Left ventricle myocardium superior (tissue), 1 donor: ENCODE measurements around the gene TDRD12. TPM values are rescaled to one million over a fixed set of nuclear protein-coding genes. Genes with fewer than 3 reads are reported as not detected.
"Not testable (repeated sequence)": the region's sequence is repeated elsewhere in the genome, so short reads cannot be mapped to it uniquely, and the experiment has no call there.

Experiments used
- ATAC-seq: fragments of 200-7000 bp; cut with Tn5 transposase; one replicate; pipeline ENCODE4 v1.9.1; 2020; ENCODE audit warnings: mild to moderate bottlenecking, moderate library complexity
- DNase-seq: peaks from one replicate; pipeline ENCODE4 v3.0.0-alpha.2; 2020
- intact Hi-C: fragments of 100-400 bp; cut with micrococcal nuclease; formaldehyde crosslinking; loops from one replicate; pipeline ENCODE4 v1.11.0; 2022
- total RNA-seq: library from RNA; stranded (reverse); fragmentation: NEBNext Ultra II Directional; extraction: Animal tissue kit (Norgen Biotek cat#: 25700); gene quantifications from one replicate; pipeline ENCODE4 v1.2.1, GENCODE V29; 2021
- donor health status: DM: no; HTN: yes; CAD: no; lungs with severe emphysema.

Gene TDRD12
- total RNA-seq, 1 donor from 2014 or later: not detected

- intact Hi-C loops: no loop called here
- DNase-seq (no peak), ATAC-seq (no peak)
Measured at GRCh38 chr19:32852216-32852615, 132.6 kb downstream of the TDRD12 start.

DNA sequence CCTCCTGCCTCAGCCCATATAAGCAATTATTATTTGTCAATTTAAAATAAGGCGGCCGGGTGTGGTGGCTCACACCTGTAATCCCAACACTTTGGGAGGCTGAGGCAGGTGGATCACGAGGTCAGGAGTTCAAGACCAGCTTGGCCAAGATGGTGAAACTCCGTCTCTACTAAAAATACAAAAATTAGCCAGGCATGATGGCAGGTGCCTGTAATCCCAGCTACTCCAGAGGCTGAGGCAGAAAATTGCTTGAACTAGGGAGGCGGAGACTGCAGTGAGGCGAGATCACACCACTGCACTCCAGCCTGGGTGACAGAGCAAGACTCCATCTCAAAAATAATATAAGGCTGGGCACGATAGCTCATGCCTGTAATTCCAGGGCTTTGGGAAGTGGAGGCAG is 137.3 kb downstream of the TDRD12 start:
- intact Hi-C loops, DNase-seq, ATAC-seq: not testable (repeated sequence)

DNA sequence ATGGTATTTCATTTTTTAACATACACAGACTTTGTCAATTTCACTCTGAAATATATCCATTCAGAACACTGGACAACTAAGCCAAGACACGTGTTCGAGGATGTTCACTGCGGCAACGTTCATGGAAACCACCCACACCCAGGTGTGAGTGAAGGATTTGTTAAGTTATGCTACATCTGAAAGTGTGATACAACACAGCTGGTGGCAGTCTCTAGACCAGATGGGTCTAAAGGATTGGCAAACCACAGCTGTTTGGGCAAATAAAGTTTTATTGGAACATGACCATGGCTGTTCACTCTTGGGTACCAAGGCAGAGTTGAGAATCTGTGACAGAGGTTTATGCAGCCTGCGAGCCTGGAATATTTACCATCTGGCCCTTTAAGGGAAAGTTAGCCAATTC is 138.0 kb downstream of the TDRD12 start:
- intact Hi-C loops: no loop called here
- no peak for ATAC-seq
- no peak for DNase-seq

DNA sequence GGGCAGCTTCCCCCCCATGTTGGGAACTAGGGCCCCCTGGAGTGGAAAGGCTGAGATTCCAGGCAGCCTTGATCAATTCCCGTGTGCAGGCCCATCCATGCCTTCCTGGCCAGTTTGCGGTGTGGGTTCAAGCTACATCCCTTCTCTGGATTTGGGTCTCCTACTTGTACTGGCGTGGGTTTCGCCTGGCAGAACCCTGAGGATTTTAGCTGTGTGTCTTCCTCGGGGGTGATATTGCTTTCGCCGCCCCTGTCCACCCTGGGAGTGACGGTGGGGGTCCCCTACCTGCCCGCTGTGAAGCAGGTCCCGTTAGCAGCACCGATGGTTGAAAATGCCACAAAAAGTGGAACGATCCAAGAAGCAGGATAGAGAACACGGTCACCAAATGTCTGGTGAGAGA is 138.6 kb downstream of the TDRD12 start:
- ATAC-seq: no peak
- DNase-seq: no peak
- intact Hi-C loops: no loop called here

- DNase-seq: no peak
- intact Hi-C loops: no loop called here
- ATAC-seq: no peak
Measured at GRCh38 chr19:32858559-32858958, 139.0 kb downstream of the TDRD12 start.

DNA sequence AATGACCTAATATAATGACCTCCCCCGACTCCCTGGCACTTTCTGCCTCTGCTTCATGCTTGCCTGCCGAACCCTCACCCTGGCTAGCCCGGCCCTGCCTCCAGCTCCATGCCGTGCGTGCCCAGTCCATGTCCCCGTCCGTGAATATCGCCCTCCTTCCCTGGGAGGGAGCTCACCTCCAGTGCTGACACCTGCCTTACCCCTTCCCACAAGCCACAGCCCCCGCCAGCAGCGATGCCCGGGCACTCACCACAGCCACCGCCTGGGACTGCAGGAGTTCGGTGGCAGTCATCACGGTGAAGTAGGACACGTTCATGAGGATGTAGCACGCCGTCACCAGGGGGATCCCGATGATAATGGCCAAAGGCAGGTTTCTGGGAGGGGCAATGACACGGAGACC is 140.0 kb downstream of the TDRD12 start:
- DNase-seq (no peak), ATAC-seq (no peak)

DNA sequence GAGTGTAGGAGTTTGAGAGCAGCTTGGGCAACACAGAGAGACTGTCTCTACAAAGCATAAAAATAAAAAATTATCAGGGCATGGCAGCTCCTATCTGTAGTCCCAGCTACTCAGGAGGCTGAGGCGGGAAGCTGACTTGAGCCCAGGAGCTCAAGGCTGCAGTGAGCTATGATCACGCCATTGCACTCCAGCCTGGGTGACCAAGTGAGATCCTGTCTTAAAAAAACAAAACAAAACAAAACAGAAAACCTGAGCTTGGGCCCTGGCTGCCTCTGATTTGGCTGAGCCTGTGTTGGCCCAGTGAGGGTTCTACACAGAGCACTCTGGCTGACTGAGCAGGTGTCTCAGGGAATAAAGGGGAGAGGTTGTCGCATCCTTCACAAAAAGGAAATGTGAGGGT is 142.0 kb downstream of the TDRD12 start:
- ATAC-seq: no peak
- intact Hi-C loops: no loop called here

More for the DNA sequence above, 140.0 kb downstream of the TDRD12 start:
- intact Hi-C loops: no loop called here

GRCh38 chr19:32862173-32862572 is 142.6 kb downstream of the TDRD12 start:
- DNase-seq (no peak), ATAC-seq (no peak)
- intact Hi-C loops: no loop called here

More for the DNA sequence above, 142.0 kb downstream of the TDRD12 start:
- no peak for DNase-seq

DNA sequence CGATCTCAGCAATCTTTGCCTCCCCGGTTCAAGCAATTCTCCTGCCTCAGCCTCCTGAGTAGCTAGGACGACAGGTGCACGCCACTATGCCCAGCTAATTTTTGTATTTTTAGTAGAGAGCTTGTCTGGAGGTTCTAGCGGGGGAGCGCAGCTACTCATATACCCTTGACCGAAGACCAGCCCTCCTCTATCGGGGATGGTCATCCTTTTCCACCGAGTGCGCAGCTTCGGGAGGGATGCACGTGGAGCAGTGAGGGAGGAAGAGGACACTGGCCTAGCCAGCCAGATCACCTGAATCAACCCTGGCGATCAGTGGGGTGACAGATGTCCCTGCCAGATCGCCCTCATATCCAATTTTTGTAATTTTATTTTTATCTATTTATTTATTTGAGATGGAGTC is 143.2 kb downstream of the TDRD12 start:
- DNase-seq (no peak), ATAC-seq (no peak)
- intact Hi-C loops: no loop called here

- ATAC-seq: no peak
- no peak for DNase-seq
- intact Hi-C loops: no loop called here
Measured at GRCh38 chr19:32863301-32863700, 143.7 kb downstream of the TDRD12 start.

GRCh38 chr19:32863841-32864240 is 144.3 kb downstream of the TDRD12 start:
- DNase-seq: no peak
- intact Hi-C loops: no loop called here
- no peak for ATAC-seq

DNA sequence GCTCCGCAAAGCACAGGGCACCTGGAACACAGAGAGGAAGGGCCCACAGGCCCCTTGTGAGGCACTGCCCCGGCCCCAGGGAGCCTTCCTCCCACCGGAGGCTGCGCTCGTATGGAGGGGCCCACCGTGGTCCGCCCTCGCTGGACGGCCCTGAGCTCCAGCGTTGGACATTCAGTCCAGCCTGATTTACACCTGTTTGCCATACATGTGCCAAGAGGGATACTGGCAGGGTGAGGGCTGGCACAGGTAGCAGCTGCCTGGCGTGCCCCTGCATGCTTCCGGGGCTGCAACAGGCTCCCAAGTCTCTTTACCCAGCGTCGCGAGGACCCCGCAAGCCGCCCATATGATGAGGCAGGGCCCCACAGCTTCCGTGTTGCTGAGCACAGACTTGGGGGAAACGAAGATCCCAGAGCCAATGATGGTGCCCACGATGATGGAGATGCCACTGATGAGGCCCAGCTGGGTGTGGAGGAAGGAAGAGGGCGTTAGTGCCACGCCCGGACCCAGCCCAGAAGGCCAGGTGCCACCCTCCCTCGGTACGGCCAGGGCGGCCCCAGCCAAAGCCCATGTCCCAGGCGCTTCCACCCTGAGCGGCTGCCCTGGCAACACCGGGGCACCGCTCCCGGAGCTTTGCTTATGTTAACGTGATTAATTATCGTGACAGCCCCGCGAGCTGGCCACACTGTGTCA is 144.9 kb downstream of the TDRD12 start:
- intact Hi-C loops: no loop called here
- no peak for ATAC-seq
- no peak for DNase-seq

GRCh38 chr19:32865326-32865725 is 145.8 kb downstream of the TDRD12 start:
- intact Hi-C loops: no loop called here

DNA sequence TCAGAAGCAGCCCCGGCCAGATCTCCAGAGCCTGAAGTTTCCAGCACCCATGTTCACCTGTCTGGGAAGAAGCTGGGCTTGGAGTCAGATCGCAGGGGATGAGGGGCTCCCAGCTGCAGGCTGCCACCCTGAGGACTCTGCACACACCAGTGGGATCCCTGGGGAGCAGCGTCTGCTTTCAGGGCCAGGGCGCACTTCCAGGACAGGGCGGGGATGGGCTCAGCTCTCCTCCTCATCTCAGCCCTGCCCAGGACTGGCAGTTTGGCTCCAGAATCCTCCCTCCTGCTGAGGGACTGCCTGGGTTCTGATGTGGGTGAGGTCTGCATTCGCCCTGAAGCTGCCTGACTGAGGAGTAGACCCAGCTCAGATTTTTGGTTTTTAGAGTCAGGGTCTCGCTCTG is 146.5 kb downstream of the TDRD12 start:
- ATAC-seq (no peak), DNase-seq (no peak)
- intact Hi-C loops: no loop called here

More at GRCh38 chr19:32865326-32865725, 145.8 kb downstream of the TDRD12 start:
- DNase-seq (no peak), ATAC-seq (no peak)

DNA sequence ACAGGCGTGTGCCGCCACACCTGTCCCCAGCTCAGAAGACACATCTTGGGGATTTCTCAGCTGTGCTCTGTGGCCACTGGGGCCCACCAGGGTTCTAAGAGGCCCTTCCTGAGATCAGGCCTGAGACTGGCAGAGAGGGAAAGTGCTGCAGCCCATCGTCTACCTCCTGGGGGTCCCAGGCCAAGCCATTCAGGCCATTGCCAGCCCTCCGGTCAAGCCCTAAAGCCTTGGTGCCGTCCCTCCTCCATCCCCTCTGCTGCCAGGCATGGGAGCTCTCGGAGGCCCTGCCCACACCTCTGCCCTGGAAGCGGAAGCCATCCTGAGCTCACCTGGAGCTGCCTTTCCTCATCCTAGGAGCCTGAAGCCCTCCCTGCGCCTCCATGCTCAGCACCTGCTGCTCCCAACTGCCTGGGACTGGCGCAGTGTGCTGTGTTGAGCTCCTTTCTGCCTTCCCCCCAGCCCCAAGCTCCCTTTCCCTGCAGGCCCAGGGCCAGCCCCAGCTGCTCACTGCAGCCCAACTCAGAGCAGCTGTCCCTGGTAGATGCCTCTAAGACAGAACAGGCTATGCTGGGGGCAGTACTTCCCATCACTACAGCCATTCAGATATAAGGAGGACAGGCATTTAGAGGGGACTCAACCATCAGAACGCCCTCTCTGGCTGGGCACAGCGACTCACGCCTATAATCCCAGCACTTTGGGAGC is 147.1 kb downstream of the TDRD12 start:
- ATAC-seq (no peak), DNase-seq (no peak)
- intact Hi-C loops: no loop called here

DNA sequence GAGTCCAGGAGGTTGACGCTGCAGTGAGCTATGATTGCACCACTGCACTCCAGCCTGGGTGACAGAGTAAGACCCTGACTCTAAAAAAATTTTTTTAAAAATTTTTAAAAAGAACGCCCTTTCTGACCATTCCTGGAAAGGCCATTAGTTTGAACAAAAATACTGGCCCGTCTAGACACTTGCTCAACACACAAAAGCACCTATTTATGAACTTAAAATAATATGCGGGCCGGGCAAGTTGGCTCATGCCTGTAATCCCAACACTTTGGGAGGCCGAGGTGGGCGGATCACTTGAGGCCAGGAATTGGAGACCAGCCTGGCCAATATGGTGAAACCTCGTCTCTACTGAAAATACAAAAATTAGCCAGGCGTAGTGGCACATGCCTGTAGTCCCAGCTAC is 147.9 kb downstream of the TDRD12 start:
- ATAC-seq, intact Hi-C loops, DNase-seq: not testable (repeated sequence)

GRCh38 chr19:32868206-32868950 is 148.8 kb downstream of the TDRD12 start:
- intact Hi-C loops: no loop called here
- ATAC-seq: no peak
- no peak for DNase-seq

GRCh38 chr19:32869369-32869965 is 149.9 kb downstream of the TDRD12 start, which contains the start of gene SLC7A9:
TSS of gene SLC7A9 (minus strand) at chr19:32869767. CDS start at chr19:32868534, 1,233 bp downstream.
- ATAC-seq: no peak
- intact Hi-C loops: no loop called here
- DNase-seq: no peak

- intact Hi-C loops: no loop called here
- DNase-seq (no peak), ATAC-seq (no peak)
Measured at GRCh38 chr19:32869966-32870573, 150.5 kb downstream of the TDRD12 start.
